H1 (cell line): ENCODE data around the gene BRD8. TPM values are rescaled to one million over a fixed set of nuclear protein-coding genes. Genes with fewer than 3 reads are reported as not detected.

Source experiments
- polyA plus RNA-seq, 7 experiments: library from polyadenylated mRNA; depleted of rRNA in 3 of 7; stranded (reverse) in 5 of 7; unstranded in 2 of 7; fragments of >200 nt in 5 of 7; fragments of 200-250 nt in 2 of 7; gene quantifications; 1 replicate in 5 of 7; 2 replicates in 1 of 7; 4 replicates in 1 of 7; pipeline versions ENCODE4 v1.2.1 to v1.2.3, GENCODE V29; 2011 to 2013; ENCODE audit warnings: missing spikeins in 2 of 7, mixed read lengths in 2 of 7
- small RNA-seq: library from polyadenylated mRNA; stranded (forward); fragments of <200 nt; extraction: miRNeasy Mini kit (QIAGEN cat#:217004); gene quantifications from one replicate; pipeline ENCODE3, GENCODE V24; 2013; ENCODE audit not compliant: insufficient read depth
- total RNA-seq: library from RNA; stranded (reverse); fragmentation: NEBNext Ultra II Directional; extraction: Animal tissue kit (Norgen Biotek cat#: 25700); gene quantifications from 2 replicates; pipeline ENCODE4 v1.2.1, GENCODE V29; 2021

The BRD8 gene
- total and polyA plus RNA-seq, 2 of the 8 experiments (the other 6 are each of a cell fraction or from before 2014, with no cell fraction given), result 37.8 to 75.8 TPM

Small RNA genes within 50 kb of the gene (small RNA-seq; reads per million reads assigned to genes)
- gene RNU6-460P (not detected), gene RNU6-888P (not detected)

Other genes starting within 250 kb of the BRD8 start
- 16.0 and 17.0 TPM in 2 replicates for gene FAM13B, start 145.6 kb downstream of the BRD8 start, total RNA-seq
- 4.9 and 6.4 TPM in 2 replicates for gene FAM13B, start 145.6 kb downstream of the BRD8 start, polyA plus RNA-seq (2011; rRNA removed)
- gene WNT8A, start 94.6 kb downstream of the BRD8 start, total RNA-seq, result 0.27 TPM in 1 of 2 replicates, not detected in the other
- 0.06 TPM in 1 of 2 replicates, not detected in the other for gene WNT8A, start 94.6 kb downstream of the BRD8 start, polyA plus RNA-seq (2011; rRNA removed)
- 0.63 and 0.89 TPM in 2 replicates for gene NME5, start 39.2 kb downstream of the BRD8 start, total RNA-seq
- 0.46 and 0.48 TPM in 2 replicates for gene NME5, start 39.2 kb downstream of the BRD8 start, polyA plus RNA-seq (2011; rRNA removed)
- gene KIF20A, start 482 bp upstream of the BRD8 start, total RNA-seq, result 67.1 and 68.1 TPM in 2 replicates
- gene KIF20A, start 482 bp upstream of the BRD8 start, polyA plus RNA-seq (2011; rRNA removed), result 26.4 and 33.3 TPM in 2 replicates
- 43.6 and 45.7 TPM in 2 replicates for gene CDC23, start 34.7 kb upstream of the BRD8 start, total RNA-seq
- 20.9 and 32.6 TPM in 2 replicates for gene CDC23, start 34.7 kb upstream of the BRD8 start, polyA plus RNA-seq (2011; rRNA removed)
- gene GFRA3, start 96.0 kb upstream of the BRD8 start, total RNA-seq, result 0.88 and 1.2 TPM in 2 replicates
- gene GFRA3, start 96.0 kb upstream of the BRD8 start, polyA plus RNA-seq (2011; rRNA removed), result 3.4 TPM in 2 replicates
- gene CDC25C, start 153.2 kb upstream of the BRD8 start, total RNA-seq, result 20.8 and 23.2 TPM in 2 replicates
- 12.1 and 18.4 TPM in 2 replicates for gene CDC25C, start 153.2 kb upstream of the BRD8 start, polyA plus RNA-seq (2011; rRNA removed)
- gene FAM53C, start 159.6 kb upstream of the BRD8 start, total RNA-seq, result 57.6 and 58.9 TPM in 2 replicates
- gene FAM53C, start 159.6 kb upstream of the BRD8 start, polyA plus RNA-seq (2011; rRNA removed), result 72.7 and 75.3 TPM in 2 replicates
- gene KDM3B, start 174.1 kb upstream of the BRD8 start, total RNA-seq, result 78.1 and 79.7 TPM in 2 replicates
- 21.1 and 27.1 TPM in 2 replicates for gene KDM3B, start 174.1 kb upstream of the BRD8 start, polyA plus RNA-seq (2011; rRNA removed)